ENCODE results near the gene NOS1AP. TPM values are rescaled to one million over a fixed set of nuclear protein-coding genes. Genes with fewer than 3 reads are reported as not detected.

The NOS1AP gene
- total RNA-seq, 1 experiment from 2014 or later: 5.3 TPM

DNA sequence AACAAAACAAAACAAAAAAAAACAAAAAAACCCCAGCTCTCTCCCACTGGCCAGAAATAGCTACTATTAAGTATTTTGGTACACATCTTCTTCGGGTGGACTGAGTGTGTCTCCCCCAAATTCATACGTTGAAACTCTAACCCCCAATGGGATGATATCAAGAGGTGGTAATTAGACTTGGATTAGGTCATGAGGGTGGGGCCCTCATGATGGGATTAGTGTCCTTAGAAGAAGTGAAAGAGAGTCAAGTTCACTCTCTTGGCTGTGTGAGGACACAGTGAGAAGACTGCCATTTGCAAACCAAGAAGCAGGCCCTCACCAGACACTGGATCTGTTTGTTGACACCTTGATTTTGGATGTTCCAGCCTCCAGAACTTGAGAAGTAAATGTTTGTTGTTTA lies 116.9 kb downstream of the NOS1AP start:
- RAD21 ChIA-PET (ENCODE audit: low non-redundant PET in 1 of 2, low total read pairs in 2 of 2, uncharacterized antibody in 2 of 2, unreplicated experiment in 2 of 2): no interaction called here
- H3K4me2 ChIP-seq (ENCODE audit: low read length): no peak overlapping the region
- H2AFZ ChIP-seq (ENCODE audit: low read depth, low read length, poor library complexity, severe bottlenecking): no peak overlapping the region
- no peak for DNase-seq (ENCODE audit: low read depth, low spot score)
- H3K9me3 ChIP-seq (ENCODE audit: control insufficient read depth in 1 of 2, insufficient read depth in 1 of 2, low read depth in 1 of 2, low read length in 2 of 2): peaks cover 0 to 3% of the 10 kb centered on the region in 2 experiments; a peak in 1 of 4 replicates
- POLR2A ChIA-PET: no interaction called here
- no peak for ATAC-seq
- BruUV-seq (replicated peaks): no TSS peak
- intact Hi-C loops (cut with micrococcal nuclease): no loop called here
- no peak overlapping the region for H3K27ac ChIP-seq (ENCODE audit: low read depth, low read length)
- H3K9ac ChIP-seq (ENCODE audit: low read length): no peak overlapping the region
- H3K36me3 ChIP-seq (ENCODE audit: control insufficient read depth in 1 of 2, insufficient read depth in 2 of 2, low read length in 2 of 2): no peaks in the 10 kb centered on the region
- TF ChIP-seq POLR2AphosphoS5 (IDR thresholded peaks at IDR 0.05; ENCODE audit: low read depth, low read length): no peak
- no peak for TF ChIP-seq CEBPB (IDR thresholded peaks at IDR 0.05; ENCODE audit: low read depth)
- no peak for TF ChIP-seq EGR1 (IDR thresholded peaks at IDR 0.05; ENCODE audit: low read depth)
- TF ChIP-seq JUND (IDR thresholded peaks at IDR 0.05): no peak
- TF ChIP-seq ZFX (IDR thresholded peaks at IDR 0.05): no peak
- TF ChIP-seq CBX3 (IDR thresholded peaks at IDR 0.05; ENCODE audit: low read depth): no peak
- no peak for TF ChIP-seq RAD21 (IDR thresholded peaks at IDR 0.05; ENCODE audit: low read depth)
- TF ChIP-seq, protein P1, sequence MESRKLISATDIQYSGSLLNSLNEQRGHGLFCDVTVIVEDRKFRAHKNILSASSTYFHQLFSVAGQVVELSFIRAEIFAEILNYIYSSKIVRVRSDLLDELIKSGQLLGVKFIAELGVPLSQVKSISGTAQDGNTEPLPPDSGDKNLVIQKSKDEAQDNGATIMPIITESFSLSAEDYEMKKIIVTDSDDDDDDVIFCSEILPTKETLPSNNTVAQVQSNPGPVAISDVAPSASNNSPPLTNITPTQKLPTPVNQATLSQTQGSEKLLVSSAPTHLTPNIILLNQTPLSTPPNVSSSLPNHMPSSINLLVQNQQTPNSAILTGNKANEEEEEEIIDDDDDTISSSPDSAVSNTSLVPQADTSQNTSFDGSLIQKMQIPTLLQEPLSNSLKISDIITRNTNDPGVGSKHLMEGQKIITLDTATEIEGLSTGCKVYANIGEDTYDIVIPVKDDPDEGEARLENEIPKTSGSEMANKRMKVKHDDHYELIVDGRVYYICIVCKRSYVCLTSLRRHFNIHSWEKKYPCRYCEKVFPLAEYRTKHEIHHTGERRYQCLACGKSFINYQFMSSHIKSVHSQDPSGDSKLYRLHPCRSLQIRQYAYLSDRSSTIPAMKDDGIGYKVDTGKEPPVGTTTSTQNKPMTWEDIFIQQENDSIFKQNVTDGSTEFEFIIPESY (IDR thresholded peaks at IDR 0.05; ENCODE audit: extremely low read depth, insufficient replicate concordance, low read length): no peak
- TF ChIP-seq ELF1 (IDR thresholded peaks at IDR 0.05; ENCODE audit: borderline replicate concordance, low read depth): no peak
- TF ChIP-seq ZNF274 (IDR thresholded peaks at IDR 0.05; ENCODE audit: low read depth, low read length): no peak
- TF ChIP-seq, protein P2, sequence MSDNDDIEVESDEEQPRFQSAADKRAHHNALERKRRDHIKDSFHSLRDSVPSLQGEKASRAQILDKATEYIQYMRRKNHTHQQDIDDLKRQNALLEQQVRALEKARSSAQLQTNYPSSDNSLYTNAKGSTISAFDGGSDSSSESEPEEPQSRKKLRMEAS (IDR thresholded peaks at IDR 0.05): no peak
- TF ChIP-seq, protein P3, sequence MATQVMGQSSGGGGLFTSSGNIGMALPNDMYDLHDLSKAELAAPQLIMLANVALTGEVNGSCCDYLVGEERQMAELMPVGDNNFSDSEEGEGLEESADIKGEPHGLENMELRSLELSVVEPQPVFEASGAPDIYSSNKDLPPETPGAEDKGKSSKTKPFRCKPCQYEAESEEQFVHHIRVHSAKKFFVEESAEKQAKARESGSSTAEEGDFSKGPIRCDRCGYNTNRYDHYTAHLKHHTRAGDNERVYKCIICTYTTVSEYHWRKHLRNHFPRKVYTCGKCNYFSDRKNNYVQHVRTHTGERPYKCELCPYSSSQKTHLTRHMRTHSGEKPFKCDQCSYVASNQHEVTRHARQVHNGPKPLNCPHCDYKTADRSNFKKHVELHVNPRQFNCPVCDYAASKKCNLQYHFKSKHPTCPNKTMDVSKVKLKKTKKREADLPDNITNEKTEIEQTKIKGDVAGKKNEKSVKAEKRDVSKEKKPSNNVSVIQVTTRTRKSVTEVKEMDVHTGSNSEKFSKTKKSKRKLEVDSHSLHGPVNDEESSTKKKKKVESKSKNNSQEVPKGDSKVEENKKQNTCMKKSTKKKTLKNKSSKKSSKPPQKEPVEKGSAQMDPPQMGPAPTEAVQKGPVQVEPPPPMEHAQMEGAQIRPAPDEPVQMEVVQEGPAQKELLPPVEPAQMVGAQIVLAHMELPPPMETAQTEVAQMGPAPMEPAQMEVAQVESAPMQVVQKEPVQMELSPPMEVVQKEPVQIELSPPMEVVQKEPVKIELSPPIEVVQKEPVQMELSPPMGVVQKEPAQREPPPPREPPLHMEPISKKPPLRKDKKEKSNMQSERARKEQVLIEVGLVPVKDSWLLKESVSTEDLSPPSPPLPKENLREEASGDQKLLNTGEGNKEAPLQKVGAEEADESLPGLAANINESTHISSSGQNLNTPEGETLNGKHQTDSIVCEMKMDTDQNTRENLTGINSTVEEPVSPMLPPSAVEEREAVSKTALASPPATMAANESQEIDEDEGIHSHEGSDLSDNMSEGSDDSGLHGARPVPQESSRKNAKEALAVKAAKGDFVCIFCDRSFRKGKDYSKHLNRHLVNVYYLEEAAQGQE (IDR thresholded peaks at IDR 0.05; ENCODE audit: low read depth): no peak
- no peak for TF ChIP-seq SIN3A (IDR thresholded peaks at IDR 0.05; ENCODE audit: low read depth)
- TF ChIP-seq EZH2phosphoT487 (IDR thresholded peaks at IDR 0.05; ENCODE audit: borderline replicate concordance): no peak
- TF ChIP-seq SP1 (IDR thresholded peaks at IDR 0.05; ENCODE audit: low read depth): no peak
- no peak for TF ChIP-seq FOSL1 (IDR thresholded peaks at IDR 0.05; ENCODE audit: low read depth)
- TF ChIP-seq POLR2A (IDR thresholded peaks at IDR 0.05; ENCODE audit: borderline replicate concordance, extremely low read depth, insufficient read depth, insufficient read length): no peak
- H4K20me1 ChIP-seq (ENCODE audit: insufficient read depth): no peaks in the 10 kb centered on the region
- no peaks in the 10 kb centered on the region for H3K9me2 ChIP-seq (ENCODE audit: insufficient read depth)
- H3K79me2 ChIP-seq (ENCODE audit: insufficient read depth, low read length): no peaks in the 10 kb centered on the region
- H3K4me3 ChIP-seq (replicated peaks in 1 of 2; ENCODE audit: low read depth in 1 of 2, low read length in 2 of 2): no peak overlapping the region
- H3K27me3 ChIP-seq (ENCODE audit: insufficient read depth, low read length): no peaks in the 10 kb centered on the region
- CTCF ChIA-PET: no interaction called here
- H3K4me1 ChIP-seq (ENCODE audit: control insufficient read depth in 1 of 2, insufficient read depth in 2 of 2, low read length in 2 of 2): peaks cover 4% of the 10 kb centered on the region in 2 experiments; a peak in 2 of 4 replicates
